ENCODE data around the gene SCAMP4.
"Not testable (repeated sequence)": the region's sequence is repeated elsewhere in the genome, so short reads cannot be mapped to it uniquely, and the experiment has no call there.

SCAMP4 gene

GRCh38 chr19:1871630-1872029, 33.6 kb upstream of the SCAMP4 start:
- Histone ChIP-seq H3K27me3 (replicated peaks; ENCODE audit: control insufficient read depth, insufficient read depth, low read length) (no peaks in the 10 kb centered on the region), H3K4me3 (replicated peaks; ENCODE audit: low read depth, low read length) (no peak overlapping the region), H3K36me3 (ENCODE audit: control insufficient read depth, insufficient read depth, low read length) (peaks cover 12% of the 10 kb centered on the region)
- TF ChIP-seq, protein P1, sequence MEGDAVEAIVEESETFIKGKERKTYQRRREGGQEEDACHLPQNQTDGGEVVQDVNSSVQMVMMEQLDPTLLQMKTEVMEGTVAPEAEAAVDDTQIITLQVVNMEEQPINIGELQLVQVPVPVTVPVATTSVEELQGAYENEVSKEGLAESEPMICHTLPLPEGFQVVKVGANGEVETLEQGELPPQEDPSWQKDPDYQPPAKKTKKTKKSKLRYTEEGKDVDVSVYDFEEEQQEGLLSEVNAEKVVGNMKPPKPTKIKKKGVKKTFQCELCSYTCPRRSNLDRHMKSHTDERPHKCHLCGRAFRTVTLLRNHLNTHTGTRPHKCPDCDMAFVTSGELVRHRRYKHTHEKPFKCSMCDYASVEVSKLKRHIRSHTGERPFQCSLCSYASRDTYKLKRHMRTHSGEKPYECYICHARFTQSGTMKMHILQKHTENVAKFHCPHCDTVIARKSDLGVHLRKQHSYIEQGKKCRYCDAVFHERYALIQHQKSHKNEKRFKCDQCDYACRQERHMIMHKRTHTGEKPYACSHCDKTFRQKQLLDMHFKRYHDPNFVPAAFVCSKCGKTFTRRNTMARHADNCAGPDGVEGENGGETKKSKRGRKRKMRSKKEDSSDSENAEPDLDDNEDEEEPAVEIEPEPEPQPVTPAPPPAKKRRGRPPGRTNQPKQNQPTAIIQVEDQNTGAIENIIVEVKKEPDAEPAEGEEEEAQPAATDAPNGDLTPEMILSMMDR (IDR thresholded peaks at IDR 0.05; ENCODE audit: insufficient read depth, low read length, poor library complexity, severe bottlenecking) = no peak
- no peak for DNase-seq (ENCODE audit: extremely low read depth, insufficient read length)

- no peak for DNase-seq (ENCODE audit: extremely low read depth, insufficient read length)
- H3K36me3 ChIP-seq (ENCODE audit: control insufficient read depth, insufficient read depth, low read length) = peaks cover 12% of the 10 kb centered on the region
- TF ChIP-seq, protein P1 (IDR thresholded peaks at IDR 0.05; ENCODE audit: insufficient read depth, low read length, poor library complexity, severe bottlenecking) = no peak
- H3K27me3 ChIP-seq (replicated peaks; ENCODE audit: control insufficient read depth, insufficient read depth, low read length) = no peaks in the 10 kb centered on the region
- no peak overlapping the region for H3K4me3 ChIP-seq (replicated peaks; ENCODE audit: low read depth, low read length)
Measured at GRCh38 chr19:1872807-1873523, 32.2 kb upstream of the SCAMP4 start.

GRCh38 chr19:1873524-1874473, 31.4 kb upstream of the SCAMP4 start:
- peaks cover 12% of the 10 kb centered on the region for H3K36me3 ChIP-seq (ENCODE audit: control insufficient read depth, insufficient read depth, low read length)
- TF ChIP-seq, protein P1 (IDR thresholded peaks at IDR 0.05; ENCODE audit: insufficient read depth, low read length, poor library complexity, severe bottlenecking) = no peak
- no peak for DNase-seq (ENCODE audit: extremely low read depth, insufficient read length)
- H3K27me3 ChIP-seq (replicated peaks; ENCODE audit: control insufficient read depth, insufficient read depth, low read length) = no peaks in the 10 kb centered on the region
- peak overlapping the region; percentile 85 for H3K4me3 ChIP-seq (replicated peaks; ENCODE audit: low read depth, low read length)

- peak overlapping the region; percentile 85 for H3K4me3 ChIP-seq (replicated peaks; ENCODE audit: low read depth, low read length)
- no peaks in the 10 kb centered on the region for H3K27me3 ChIP-seq (replicated peaks; ENCODE audit: control insufficient read depth, insufficient read depth, low read length)
- DNase-seq (ENCODE audit: extremely low read depth, insufficient read length) = no peak
- peaks cover 12% of the 10 kb centered on the region for H3K36me3 ChIP-seq (ENCODE audit: control insufficient read depth, insufficient read depth, low read length)
- TF ChIP-seq, protein P1 (IDR thresholded peaks at IDR 0.05; ENCODE audit: insufficient read depth, low read length, poor library complexity, severe bottlenecking) = no peak
Measured at GRCh38 chr19:1874554-1875185, 30.5 kb upstream of the SCAMP4 start.

GRCh38 chr19:1875265-1875645, 29.9 kb upstream of the SCAMP4 start:
- not testable (repeated sequence) for H3K27me3 ChIP-seq (replicated peaks; ENCODE audit: control insufficient read depth, insufficient read depth, low read length); DNase-seq (ENCODE audit: extremely low read depth, insufficient read length)
- Histone ChIP-seq H3K4me3 (replicated peaks; ENCODE audit: low read depth, low read length) (peak overlapping the region; percentile 85), H3K36me3 (ENCODE audit: control insufficient read depth, insufficient read depth, low read length) (peaks cover 12% of the 10 kb centered on the region)

Measured in GM06990 (cell line).